H4 (cell line): ENCODE results near the gene CPZ. TPM values are rescaled to one million over a fixed set of nuclear protein-coding genes. Genes with fewer than 3 reads are reported as not detected.

Experiments used
- total RNA-seq: library from RNA; depleted of rRNA; stranded (reverse); fragments of >200 nt; shearing (Covaris generic); gene quantifications from 2 replicates; pipeline ENCODE4 v1.2.3, GENCODE V29; 2014; rRNA removed

Gene CPZ
- total RNA-seq, 1 experiment from 2014 or later = 1.6 TPM

Other genes with a start within 250 kb of the CPZ start
- 19.3 and 23.4 TPM in 2 replicates for gene ACOX3, start 152.0 kb upstream of the CPZ start, total RNA-seq
- gene TRMT44, start 152.0 kb upstream of the CPZ start, total RNA-seq = 9.4 and 9.6 TPM in 2 replicates
- gene GPR78, start 12.4 kb upstream of the CPZ start, total RNA-seq = 0.41 TPM in 1 of 2 replicates, not detected in the other